Activated CD4-positive, alpha-beta T cell treated with anti-CD3 and anti-CD28 coated beads, Interleukin-2, amount 50 U/mL, for 16 hours (primary cell): ENCODE results near the gene SPATA12.
A peak's percentile ranks its signal among the peaks of the same experiment; 100 is the strongest.

Source experiments
- DNase-seq: peaks from one replicate; pipeline ENCODE4 v3.0.0-alpha.2; 2020

Gene SPATA12

GRCh38 chr3:57085211-57085610 is 24.7 kb downstream of the SPATA12 start:
- no peak for DNase-seq

GRCh38 chr3:57086201-57086600 is 25.7 kb downstream of the SPATA12 start:
- no peak for DNase-seq

DNA sequence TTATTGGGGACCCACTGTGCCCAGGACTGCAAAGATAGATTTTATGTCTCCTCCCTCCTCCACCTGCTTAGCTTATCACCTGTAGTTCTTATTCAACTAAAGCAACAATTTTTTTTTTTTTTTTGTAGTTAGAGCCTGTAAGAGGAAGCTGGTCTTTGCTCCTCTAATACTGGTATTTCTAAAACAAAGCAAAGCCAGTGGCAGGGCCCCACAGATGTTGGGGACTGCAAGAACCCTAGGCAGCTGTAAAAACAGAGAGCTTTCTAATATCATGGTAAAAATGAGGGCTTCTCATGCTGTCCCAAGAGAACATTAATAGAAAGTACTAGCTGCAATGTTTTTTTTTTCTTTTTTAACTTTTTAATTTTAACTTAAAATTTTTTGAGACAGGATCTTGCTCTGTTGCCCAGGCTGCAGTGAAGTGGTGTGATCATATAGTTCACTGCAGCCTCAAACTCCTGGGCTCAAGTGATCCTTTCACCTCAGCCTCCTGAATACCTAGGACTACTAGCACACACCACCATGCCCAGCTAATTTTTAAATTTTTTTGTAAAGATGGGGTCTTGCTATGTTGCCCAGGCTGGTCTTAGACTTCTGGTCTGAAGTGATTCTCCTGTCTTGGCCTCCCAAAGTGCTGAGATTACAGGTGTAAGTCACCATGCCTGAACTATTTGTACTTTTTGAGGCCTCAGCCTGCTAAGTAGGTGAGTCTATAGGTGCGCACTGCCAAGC is 27.1 kb downstream of the SPATA12 start:
- DNase-seq: no peak

DNA sequence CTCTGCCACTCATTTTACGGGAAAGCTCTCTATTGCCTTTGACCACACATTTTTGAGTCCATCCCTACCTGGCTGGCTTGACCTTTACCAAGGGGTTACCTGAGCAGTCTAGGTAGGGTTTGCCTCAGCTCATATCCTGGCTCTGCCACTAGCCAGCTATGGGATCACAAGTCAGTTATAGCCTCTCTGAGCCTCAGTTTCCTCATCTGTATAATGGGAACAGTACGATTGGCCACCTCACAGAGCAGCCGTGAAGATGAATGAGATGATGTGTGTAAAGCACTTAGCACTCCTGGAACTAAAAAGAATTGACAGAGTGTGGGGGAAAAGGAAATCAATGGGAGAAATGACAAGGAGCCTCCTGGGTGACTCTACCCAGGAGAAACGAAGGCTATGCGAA is 28.0 kb downstream of the SPATA12 start:
- DNase-seq: no peak

GRCh38 chr3:57089043-57089442 is 28.6 kb downstream of the SPATA12 start:
- DNase-seq: no peak

GRCh38 chr3:57091521-57092273 is 31.2 kb downstream of the SPATA12 start:
- no peak for DNase-seq

DNA sequence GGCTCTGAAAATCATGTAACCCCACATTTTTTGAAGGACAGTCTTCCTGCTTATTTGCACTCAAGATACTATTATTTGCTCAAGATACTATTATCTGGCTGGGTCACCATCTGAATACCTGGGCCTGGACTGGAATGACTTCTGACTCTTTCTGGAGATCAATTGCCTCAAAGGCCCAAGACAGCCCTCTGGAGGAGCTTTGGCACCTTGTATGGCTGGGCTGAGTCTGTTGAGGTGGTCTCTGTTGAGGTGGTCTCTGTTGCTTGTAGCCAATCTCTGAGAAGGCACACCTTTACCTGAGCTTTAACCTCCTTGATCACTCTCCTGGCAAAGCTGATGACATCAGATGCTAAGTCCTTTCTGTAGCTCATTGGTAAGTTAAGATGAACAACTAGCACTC is 33.0 kb downstream of the SPATA12 start:
- DNase-seq: no peak

DNA sequence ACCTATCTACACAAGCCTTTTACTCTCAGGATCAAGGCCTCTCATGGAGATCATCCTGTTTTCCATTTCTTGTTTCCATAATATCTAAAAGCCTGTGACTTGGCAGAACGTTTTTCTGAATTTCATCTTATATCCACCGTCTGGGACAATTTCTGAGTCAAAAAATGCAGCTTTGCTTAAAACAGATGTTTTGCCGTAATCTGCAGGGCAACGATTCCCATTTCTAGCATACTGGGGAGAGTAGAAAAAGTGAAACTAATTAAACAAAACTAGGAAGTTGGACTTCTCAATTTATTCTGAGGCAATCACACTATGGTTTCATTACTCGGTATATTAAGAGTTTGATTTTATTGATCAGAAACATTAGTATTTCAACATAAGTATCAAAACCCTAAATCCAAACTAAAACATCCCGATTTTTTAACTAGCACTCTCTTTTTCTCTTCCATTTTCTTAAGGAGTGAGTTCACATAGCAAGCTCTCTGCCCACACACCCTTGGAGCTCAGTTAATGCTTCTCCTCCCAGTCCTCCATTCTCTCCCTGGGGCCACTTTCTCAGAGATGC is 33.6 kb downstream of the SPATA12 start:
- DNase-seq: no peak

GRCh38 chr3:57094575-57094974 is 34.1 kb downstream of the SPATA12 start:
- no peak for DNase-seq

- DNase-seq: no peak
These were observed 34.9 kb downstream of the SPATA12 start for GRCh38 chr3:57095363-57095762.

GRCh38 chr3:57097536-57097935 is 37.1 kb downstream of the SPATA12 start:
- DNase-seq: no peak

DNA sequence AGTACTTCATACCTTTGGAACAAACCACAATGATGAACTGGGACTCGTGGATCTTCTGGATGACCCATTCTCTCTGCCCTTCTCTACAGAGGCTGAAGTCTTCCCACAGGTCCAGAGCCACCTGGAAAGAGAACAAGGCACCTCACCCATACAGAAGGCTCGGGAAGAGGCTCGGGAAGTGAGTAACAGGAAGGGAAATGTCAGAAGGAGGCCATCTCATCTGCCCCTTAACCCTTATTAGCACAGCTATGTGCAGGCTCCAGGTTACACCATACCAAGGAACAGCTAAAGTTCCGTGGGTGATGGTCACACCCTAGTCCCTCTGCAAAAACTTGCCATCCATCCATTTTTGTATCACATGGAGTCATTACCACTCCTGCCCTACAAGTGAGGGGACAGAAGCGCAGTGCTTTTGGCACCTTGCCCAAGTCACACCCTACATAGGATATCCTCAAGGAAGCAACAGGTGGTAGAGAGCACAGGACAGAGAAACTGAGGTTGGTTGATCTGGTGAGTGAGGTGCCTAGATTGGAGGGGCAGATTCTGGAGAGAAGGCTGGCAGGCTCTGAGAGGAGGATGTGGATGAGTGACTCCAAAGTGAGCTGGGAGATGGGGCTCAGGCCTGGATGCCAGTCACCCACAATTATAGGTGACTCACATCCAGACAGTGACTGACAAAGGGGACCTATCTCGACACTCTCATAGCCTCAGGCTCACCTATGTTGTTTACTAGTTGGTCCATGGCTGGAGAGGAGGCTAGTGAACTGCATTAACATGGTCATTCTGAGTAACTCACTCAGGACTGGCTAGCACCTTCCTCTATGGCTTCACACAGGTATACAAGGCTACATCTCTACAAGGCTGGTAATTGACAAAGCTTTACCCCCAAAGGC is 38.2 kb downstream of the SPATA12 start:
- DNase-seq: no peak

GRCh38 chr3:57100046-57100695 is 39.7 kb downstream of the SPATA12 start:
- DNase-seq: peak; percentile 75

GRCh38 chr3:57105585-57105984 is 45.1 kb downstream of the SPATA12 start:
- no peak for DNase-seq

DNA sequence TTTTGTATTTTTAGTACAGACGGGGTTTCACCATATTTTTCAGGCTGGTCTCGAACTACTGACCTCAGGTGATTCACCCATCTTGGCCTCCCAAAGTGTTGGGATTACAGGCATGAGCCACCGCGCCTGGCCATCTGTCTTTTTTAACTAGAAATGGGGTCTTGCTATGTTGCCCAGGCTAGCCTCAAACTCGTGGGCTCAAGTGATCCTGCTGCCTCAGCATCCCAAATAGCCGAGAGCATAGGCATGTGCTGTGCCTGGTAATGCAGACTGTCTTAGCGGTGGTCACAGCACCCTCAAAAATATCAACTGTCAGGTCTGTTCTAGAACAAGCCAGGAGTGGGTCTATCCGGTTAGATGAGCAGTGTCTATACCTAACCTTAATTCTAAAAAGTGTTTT is 48.2 kb downstream of the SPATA12 start:
- DNase-seq: no peak

DNA sequence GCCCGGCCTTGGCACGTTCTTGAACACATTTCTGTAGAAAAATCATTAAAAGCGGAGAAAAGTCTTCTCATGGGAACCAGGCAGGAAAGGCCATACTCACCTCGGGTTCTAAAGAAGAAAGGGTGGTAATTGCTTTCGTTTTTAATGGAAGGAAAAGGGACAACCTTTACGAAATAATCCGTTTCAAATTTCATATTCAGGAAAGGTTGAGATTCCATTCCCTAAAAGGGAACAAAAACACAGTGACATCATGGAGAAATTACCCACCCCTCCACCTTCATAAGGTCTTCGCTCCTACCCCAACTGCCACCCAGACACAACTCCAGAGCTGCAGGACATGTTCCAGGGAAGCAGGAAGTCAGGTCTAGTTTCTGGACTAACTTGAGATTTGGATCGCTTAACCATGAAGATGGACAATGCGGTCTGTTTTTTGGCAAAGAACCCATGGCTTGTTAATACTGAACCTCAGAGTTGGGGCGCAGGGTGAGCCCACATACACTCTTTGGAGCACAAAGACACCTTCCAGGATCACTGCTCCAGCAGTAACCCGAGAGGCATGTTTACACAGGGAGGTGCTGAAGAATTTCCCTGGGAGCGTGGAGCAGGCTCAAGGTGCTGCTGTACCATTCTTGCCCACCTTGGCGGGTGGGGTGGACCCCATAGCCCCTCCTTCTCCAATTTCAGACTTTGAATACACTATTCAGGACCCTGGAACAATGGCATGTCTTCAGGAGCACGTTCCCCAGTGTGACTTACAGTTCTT is 49.2 kb downstream of the SPATA12 start:
- no peak for DNase-seq

GRCh38 chr3:57110214-57110613 is 49.8 kb downstream of the SPATA12 start:
- no peak for DNase-seq

DNA sequence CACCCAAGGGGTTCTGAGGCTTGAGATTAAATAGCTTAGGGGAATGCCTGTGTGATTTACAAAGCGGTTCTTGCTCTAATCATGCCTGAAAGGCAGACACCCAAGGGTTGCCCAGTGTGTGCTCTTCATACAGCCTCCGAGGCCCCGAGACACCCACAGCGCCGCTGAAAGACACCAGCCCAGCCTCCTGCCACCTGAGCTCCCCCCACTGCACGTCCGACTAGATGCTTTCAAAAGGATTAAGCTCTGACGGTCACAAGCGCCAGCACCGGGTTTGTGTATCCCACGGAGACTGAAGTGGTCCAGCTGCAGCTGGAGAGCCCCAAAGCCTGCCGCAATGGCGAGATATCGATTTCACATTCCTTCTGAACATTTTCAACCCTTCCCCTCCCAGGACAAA is 50.3 kb downstream of the SPATA12 start:
- no peak for DNase-seq

DNA sequence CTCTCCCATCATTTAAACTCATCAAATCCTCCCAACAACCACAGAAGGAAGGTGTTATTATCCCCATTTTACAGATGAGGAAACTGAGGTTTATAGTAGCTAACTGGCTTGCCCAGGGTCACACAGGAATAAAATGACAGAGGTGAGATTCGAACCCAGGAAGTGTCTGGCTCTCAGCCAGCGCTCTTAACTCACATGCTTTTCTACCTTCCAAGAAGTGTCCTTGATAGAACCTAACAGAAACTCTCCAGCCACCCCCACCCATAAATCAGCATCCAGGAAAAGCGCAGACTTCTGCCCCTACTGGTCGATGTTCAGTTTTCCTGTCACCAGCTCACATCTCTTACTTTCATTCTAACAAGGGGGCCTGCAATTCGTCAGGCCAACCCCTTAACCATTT is 51.7 kb downstream of the SPATA12 start:
- DNase-seq: peak; percentile 2

- DNase-seq: no peak
These were observed 56.0 kb downstream of the SPATA12 start for GRCh38 chr3:57116501-57116900.

DNA sequence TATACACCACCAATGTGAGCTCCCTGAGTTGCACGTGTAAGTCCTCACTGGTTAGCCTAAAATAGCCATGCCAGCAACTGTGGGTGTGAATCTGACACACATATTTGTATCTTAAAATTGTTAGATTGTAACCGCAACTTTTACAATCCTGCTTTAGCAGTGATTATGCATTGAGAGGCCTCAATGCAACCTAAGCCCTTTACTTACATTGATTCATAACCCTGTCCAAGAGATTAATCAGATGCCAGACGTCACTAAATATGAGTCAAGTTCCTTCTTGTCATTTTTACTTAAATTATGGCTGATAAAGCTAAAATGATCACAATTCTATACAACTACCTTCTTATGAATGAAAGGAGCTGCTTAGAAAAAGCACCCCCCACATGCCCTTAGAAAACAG is 57.8 kb downstream of the SPATA12 start:
- no peak for DNase-seq

GRCh38 chr3:57120040-57120439 is 59.6 kb downstream of the SPATA12 start:
- no peak for DNase-seq
